Gastroesophageal sphincter (tissue), 3 donors: ENCODE data around the gene TFR2.

Experiments used
- CTCF ChIP-seq, 4 experiments: fragments of 200-600 bp in 2 of 4; fragments of 450-650 bp in 2 of 4; sonication (generic) in 1 of 4; IDR thresholded peaks; one replicate each; pipeline ENCODE4 v1.5.1; 2017 to 2019; ENCODE audit warnings: antibody characterized with exemption in 4 of 4, mild to moderate bottlenecking in 2 of 4, moderate library complexity in 2 of 4
- EP300 ChIP-seq: sonication (generic); formaldehyde crosslinking; IDR thresholded peaks from one replicate; pipeline ENCODE4 v1.6.1; 2017; ENCODE audit warnings: antibody characterized with exemption, mild to moderate bottlenecking
- POLR2A ChIP-seq, 2 donors: fragments of 450-650 bp; IDR thresholded peaks; one replicate each; pipeline ENCODE4 v1.6.1; 2017; ENCODE audit warnings: antibody characterized with exemption in 2 of 2, mild to moderate bottlenecking in 2 of 2, moderate library complexity in 1 of 2

GRCh38 chr7:100595188-100595587 lies 46.2 kb downstream of the TFR2 start:
- TF ChIP-seq EP300 (no peak), CTCF (IDR thresholded peaks at IDR 0.05) (no peak), POLR2A (IDR thresholded peaks at IDR 0.05) (no peak)
